ENCODE measurements around the gene COL6A5. TPM values are rescaled to one million over a fixed set of nuclear protein-coding genes. Genes with fewer than 3 reads are reported as not detected.

The COL6A5 gene
- total RNA-seq, 1 experiment from 2014 or later, result not detected

DNA sequence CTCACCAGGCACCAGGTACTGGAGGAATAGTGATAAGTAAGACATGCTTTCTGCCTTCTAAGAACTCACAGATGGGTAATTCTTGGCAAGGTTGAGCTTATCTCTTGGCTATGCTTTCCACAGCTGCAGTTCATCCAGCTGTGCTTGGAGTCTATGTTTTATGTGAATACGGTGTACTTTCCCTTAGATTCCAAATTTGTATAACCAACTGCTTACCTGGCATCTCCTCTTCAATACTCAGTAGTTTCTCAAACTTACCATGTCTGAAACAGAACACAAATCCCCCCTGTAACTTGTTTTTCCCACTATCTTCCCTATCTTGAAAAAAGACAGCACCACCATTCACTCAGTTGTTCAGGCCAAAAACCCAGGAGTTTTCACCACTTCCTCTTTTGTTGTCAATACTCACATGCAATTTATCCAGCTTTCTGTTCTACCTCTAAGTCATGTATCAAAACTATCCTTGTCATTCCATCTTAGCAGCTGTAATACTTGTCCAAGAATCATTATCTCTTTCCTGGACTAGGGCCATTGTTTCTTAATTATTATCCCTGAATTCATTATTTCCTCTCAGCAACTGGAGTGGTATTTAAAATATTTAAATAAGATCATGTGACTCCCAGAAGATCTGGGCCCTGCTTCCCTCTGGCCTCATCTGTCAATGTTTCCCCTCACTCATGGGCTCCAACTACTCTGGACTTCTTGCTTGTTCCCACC lies 32.6 kb downstream of the COL6A5 start:
- Histone ChIP-seq H3K4me1 (ENCODE audit: low read length) (no peaks in the 10 kb centered on the region), H3K27ac (ENCODE audit: low read length) (no peak overlapping the region), H3K27me3 (ENCODE audit: low read length) (no peaks in the 10 kb centered on the region), H4K20me1 (ENCODE audit: insufficient read depth, low read depth, low read length) (no peaks in the 10 kb centered on the region), H3K9ac (ENCODE audit: low read length) (no peak overlapping the region), H3K4me3 (ENCODE audit: low read length) (no peak overlapping the region), H3K36me3 (ENCODE audit: insufficient read depth, low read length) (no peaks in the 10 kb centered on the region), H3K9me2 (replicated peaks; ENCODE audit: insufficient read depth, low read length) (no peaks in the 10 kb centered on the region), H2AFZ (ENCODE audit: low read length) (no peak overlapping the region), H3K79me2 (ENCODE audit: low read length) (no peaks in the 10 kb centered on the region), H3K9me3 (ENCODE audit: low read length) (no peaks in the 10 kb centered on the region), H3K4me2 (ENCODE audit: low read depth, low read length, poor library complexity, severe bottlenecking) (no peak overlapping the region)
- DNase-seq, result no peak

DNA sequence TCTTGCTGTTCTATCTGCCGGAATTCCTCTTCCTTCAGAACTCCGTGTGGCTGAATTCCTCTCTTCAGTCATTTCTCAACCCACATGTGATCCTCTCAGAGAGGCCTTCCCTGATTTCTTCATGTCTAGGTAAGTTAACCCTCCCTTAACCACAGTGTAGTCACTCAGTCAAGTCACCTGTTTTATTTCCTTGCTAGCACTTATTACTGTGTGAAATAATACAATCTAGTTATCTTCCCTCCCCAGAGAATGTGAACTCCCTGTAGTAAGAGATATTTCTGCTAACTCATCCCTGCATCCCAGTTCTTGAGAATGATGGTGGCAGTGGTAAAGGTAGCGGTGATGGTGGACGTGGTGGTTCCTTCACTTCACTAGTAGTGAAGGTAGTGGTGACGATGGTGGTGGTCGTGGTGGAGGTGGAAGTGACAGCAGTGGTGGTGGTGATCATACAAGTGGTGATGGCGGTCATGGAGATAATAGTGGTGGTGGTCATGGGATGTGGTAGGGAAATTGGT lies 33.3 kb downstream of the COL6A5 start:
- Histone ChIP-seq H4K20me1 (ENCODE audit: insufficient read depth, low read depth, low read length) (no peaks in the 10 kb centered on the region), H3K9me2 (replicated peaks; ENCODE audit: insufficient read depth, low read length) (no peaks in the 10 kb centered on the region), H3K9ac (ENCODE audit: low read length) (no peak overlapping the region), H3K36me3 (ENCODE audit: insufficient read depth, low read length) (no peaks in the 10 kb centered on the region), H3K4me2 (ENCODE audit: low read depth, low read length, poor library complexity, severe bottlenecking) (no peak overlapping the region), H3K9me3 (ENCODE audit: low read length) (no peaks in the 10 kb centered on the region), H3K27ac (ENCODE audit: low read length) (no peak overlapping the region), H3K79me2 (ENCODE audit: low read length) (no peaks in the 10 kb centered on the region), H2AFZ (ENCODE audit: low read length) (no peak overlapping the region), H3K4me3 (ENCODE audit: low read length) (no peak overlapping the region), H3K4me1 (ENCODE audit: low read length) (no peaks in the 10 kb centered on the region), H3K27me3 (ENCODE audit: low read length) (no peaks in the 10 kb centered on the region)
- no peak for DNase-seq

DNA sequence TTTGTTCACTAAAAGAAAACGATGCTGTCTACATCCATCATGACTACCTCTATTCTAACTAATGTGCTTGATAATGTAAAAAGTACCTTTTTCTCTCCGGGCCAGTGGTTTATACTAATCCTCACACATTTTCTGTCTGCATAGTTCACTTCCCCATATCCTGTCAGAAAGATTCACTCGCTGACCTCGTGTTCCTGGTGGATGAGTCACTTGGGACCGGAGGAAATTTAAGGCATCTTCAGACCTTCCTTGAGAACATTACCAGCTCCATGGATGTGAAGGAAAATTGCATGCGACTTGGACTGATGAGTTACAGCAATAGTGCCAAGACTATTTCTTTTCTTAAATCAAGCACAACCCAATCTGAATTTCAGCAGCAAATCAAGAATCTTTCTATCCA lies 33.8 kb downstream of the COL6A5 start:
- Histone ChIP-seq H3K27me3 (ENCODE audit: low read length) (no peaks in the 10 kb centered on the region), H2AFZ (ENCODE audit: low read length) (no peak overlapping the region), H3K79me2 (ENCODE audit: low read length) (no peaks in the 10 kb centered on the region), H3K4me2 (ENCODE audit: low read depth, low read length, poor library complexity, severe bottlenecking) (no peak overlapping the region), H4K20me1 (ENCODE audit: insufficient read depth, low read depth, low read length) (no peaks in the 10 kb centered on the region), H3K36me3 (ENCODE audit: insufficient read depth, low read length) (no peaks in the 10 kb centered on the region), H3K9me2 (replicated peaks; ENCODE audit: insufficient read depth, low read length) (no peaks in the 10 kb centered on the region), H3K4me3 (ENCODE audit: low read length) (no peak overlapping the region), H3K9ac (ENCODE audit: low read length) (no peak overlapping the region), H3K27ac (ENCODE audit: low read length) (no peak overlapping the region), H3K9me3 (ENCODE audit: low read length) (no peaks in the 10 kb centered on the region), H3K4me1 (ENCODE audit: low read length) (no peaks in the 10 kb centered on the region)
- no peak for DNase-seq

DNA sequence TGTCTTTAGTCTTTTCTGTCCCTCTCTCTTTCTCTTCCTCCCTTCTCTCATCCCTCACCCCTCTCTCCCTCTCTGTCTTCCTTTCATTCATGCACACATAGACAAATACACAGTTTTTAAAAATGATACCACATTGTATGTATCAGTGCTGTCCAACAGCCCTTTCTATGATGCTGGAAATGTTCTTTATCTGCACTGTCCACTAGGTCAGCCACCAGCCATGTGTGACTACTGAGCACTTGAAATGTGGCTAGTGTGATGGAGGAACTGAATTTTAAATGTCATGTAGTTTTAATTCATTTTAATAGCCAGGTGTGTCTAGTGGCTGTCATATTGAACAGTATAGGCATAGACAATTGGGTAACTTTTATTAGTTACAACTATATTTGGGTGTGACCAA lies 34.9 kb downstream of the COL6A5 start:
- Histone ChIP-seq H3K36me3 (ENCODE audit: insufficient read depth, low read length) (no peaks in the 10 kb centered on the region), H3K9ac (ENCODE audit: low read length) (no peak overlapping the region), H3K79me2 (ENCODE audit: low read length) (no peaks in the 10 kb centered on the region), H2AFZ (ENCODE audit: low read length) (no peak overlapping the region), H3K9me2 (replicated peaks; ENCODE audit: insufficient read depth, low read length) (no peaks in the 10 kb centered on the region), H3K9me3 (ENCODE audit: low read length) (no peaks in the 10 kb centered on the region), H3K4me3 (ENCODE audit: low read length) (no peak overlapping the region), H3K4me1 (ENCODE audit: low read length) (no peaks in the 10 kb centered on the region), H3K27me3 (ENCODE audit: low read length) (no peaks in the 10 kb centered on the region), H3K4me2 (ENCODE audit: low read depth, low read length, poor library complexity, severe bottlenecking) (no peak overlapping the region), H4K20me1 (ENCODE audit: insufficient read depth, low read depth, low read length) (no peaks in the 10 kb centered on the region), H3K27ac (ENCODE audit: low read length) (no peak overlapping the region)
- no peak for DNase-seq

DNA sequence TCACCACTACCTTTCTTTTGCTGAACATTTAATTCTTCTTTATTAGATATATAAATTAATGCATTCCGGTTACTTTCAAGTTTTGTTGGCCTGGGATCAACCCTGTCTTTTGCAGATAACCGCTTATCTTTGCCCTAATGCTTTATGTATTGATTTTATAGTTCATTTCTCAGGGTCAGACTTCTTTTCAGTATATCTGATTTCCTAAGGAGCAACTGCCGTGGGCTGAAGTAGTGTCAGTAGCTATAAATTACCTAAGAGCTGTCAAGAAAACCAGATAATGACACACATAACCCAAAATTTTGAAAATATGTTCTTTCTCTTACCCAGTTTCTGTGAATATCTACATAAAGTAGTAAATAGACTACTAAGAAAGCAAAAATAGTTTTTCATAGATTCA lies 38.0 kb downstream of the COL6A5 start:
- Histone ChIP-seq H3K9me2 (replicated peaks; ENCODE audit: insufficient read depth, low read length) (no peaks in the 10 kb centered on the region), H3K4me3 (ENCODE audit: low read length) (no peak overlapping the region), H3K79me2 (ENCODE audit: low read length) (no peaks in the 10 kb centered on the region), H3K9ac (ENCODE audit: low read length) (no peak overlapping the region), H3K27ac (ENCODE audit: low read length) (no peak overlapping the region), H3K9me3 (ENCODE audit: low read length) (no peaks in the 10 kb centered on the region), H3K4me2 (ENCODE audit: low read depth, low read length, poor library complexity, severe bottlenecking) (no peak overlapping the region), H3K27me3 (ENCODE audit: low read length) (no peaks in the 10 kb centered on the region), H2AFZ (ENCODE audit: low read length) (no peak overlapping the region), H4K20me1 (ENCODE audit: insufficient read depth, low read depth, low read length) (no peaks in the 10 kb centered on the region), H3K36me3 (ENCODE audit: insufficient read depth, low read length) (no peaks in the 10 kb centered on the region), H3K4me1 (ENCODE audit: low read length) (no peaks in the 10 kb centered on the region)
- no peak for DNase-seq

DNA sequence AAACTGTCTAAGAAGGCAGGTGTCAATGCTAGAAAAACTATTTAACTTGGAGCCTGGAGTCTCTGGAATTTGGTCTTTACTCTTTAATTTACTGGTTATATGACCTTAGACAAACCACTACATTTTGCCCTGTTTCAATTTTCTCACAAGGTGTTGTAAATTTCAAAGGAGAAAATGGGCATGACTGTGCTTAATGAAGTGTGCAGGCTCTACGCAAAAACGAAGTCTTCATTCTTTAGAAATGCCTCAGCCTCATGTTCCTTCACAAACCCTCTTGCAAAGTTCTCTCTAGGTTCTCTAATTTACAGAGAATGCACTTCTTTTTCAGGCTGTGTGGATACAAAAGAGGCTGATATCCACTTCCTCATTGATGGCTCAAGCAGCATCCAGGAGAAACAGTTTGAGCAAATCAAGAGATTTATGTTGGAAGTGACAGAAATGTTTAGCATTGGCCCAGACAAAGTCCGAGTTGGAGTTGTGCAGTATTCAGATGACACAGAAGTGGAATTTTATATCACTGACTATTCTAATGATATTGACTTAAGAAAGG lies 39.1 kb downstream of the COL6A5 start:
- H2AFZ ChIP-seq (ENCODE audit: low read length), result no peak overlapping the region
- no peaks in the 10 kb centered on the region for H4K20me1 ChIP-seq (ENCODE audit: insufficient read depth, low read depth, low read length)
- H3K9me2 ChIP-seq (replicated peaks; ENCODE audit: insufficient read depth, low read length), result no peaks in the 10 kb centered on the region
- H3K27ac ChIP-seq (ENCODE audit: low read length), result no peak overlapping the region
- H3K9me3 ChIP-seq (ENCODE audit: low read length), result no peaks in the 10 kb centered on the region
- no peaks in the 10 kb centered on the region for H3K27me3 ChIP-seq (ENCODE audit: low read length)
- no peak for DNase-seq
- H3K79me2 ChIP-seq (ENCODE audit: low read length), result no peaks in the 10 kb centered on the region
- H3K4me3 ChIP-seq (ENCODE audit: low read length), result no peak overlapping the region
- H3K36me3 ChIP-seq (ENCODE audit: insufficient read depth, low read length), result no peaks in the 10 kb centered on the region
- no peaks in the 10 kb centered on the region for H3K4me1 ChIP-seq (ENCODE audit: low read length)
- H3K9ac ChIP-seq (ENCODE audit: low read length), result no peak overlapping the region
- H3K4me2 ChIP-seq (ENCODE audit: low read depth, low read length, poor library complexity, severe bottlenecking), result no peak overlapping the region

DNA sequence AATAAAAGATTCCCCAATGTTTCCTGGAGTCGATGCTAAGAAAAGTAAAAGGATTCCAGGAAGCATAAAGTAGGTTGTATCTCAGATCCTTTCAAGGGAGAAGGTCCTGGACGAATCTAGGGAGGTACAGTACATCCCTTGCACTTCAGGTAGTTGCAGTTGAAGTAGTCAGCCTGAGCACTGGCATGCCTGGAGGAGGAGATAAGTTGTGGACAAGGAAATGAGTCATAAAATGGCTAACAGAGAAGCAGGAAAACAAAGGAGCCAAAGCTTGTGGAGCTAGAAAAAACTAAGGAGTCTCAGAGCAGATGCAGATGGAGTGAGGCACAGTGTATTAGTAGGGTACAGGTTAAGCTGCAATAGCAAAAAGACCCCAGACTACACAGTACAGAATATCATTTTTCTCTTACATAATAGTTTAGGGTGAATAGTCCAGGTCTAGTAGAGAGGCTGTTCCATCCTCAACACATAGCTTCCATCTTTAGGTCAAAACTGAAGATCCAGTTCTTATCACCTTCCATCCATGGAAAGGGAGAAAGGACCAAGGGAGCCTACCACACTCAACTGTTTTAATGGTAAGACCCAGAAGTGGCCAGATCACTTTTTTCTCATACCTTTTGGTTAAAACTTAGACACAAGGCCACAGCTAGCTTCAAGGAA lies 41.3 kb downstream of the COL6A5 start:
- Histone ChIP-seq H3K9me2 (replicated peaks; ENCODE audit: insufficient read depth, low read length) (no peaks in the 10 kb centered on the region), H3K4me2 (ENCODE audit: low read depth, low read length, poor library complexity, severe bottlenecking) (no peak overlapping the region)

DNA sequence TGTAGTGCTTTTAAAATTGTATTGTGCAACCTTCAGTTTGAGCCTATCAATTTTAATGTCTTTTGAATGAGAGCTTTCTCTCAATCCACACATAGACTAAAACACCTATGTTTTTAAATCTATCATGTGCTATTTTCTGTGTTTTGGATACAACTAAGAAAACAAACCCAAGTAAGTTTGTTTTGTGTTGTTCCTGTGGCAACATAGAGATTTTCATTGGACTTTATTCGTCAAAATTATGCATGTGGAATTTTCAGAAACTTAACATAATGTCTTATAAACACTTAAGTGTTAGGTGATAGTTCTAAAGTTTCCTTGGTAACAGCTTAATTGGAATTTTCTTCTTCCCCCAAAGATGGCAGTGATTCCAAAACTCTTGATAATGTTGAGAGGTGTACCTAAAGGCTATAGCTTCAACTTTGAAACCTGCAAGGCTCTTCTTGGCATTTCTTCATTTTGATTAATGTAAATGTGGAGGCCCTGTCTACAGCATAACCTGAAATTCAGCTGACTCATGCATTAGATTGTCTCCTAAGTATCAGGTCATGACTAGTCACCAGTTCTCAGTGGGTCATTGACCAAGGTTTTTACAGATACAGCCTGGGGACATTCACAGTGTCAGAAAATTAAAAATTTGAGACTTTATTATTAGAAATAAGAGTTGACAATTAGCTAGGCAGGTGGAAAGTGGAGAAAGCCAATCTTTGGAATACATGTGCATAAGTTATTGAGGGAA lies 44.4 kb downstream of the COL6A5 start:
- H2AFZ ChIP-seq (ENCODE audit: low read length), result no peak overlapping the region
- no peaks in the 10 kb centered on the region for H3K27me3 ChIP-seq (ENCODE audit: low read length)
- H3K9me2 ChIP-seq (replicated peaks; ENCODE audit: insufficient read depth, low read length), result no peaks in the 10 kb centered on the region
- H3K79me2 ChIP-seq (ENCODE audit: low read length), result no peaks in the 10 kb centered on the region
- no peak overlapping the region for H3K9ac ChIP-seq (ENCODE audit: low read length)
- DNase-seq, result no peak
- H3K4me3 ChIP-seq (ENCODE audit: low read length), result no peak overlapping the region
- H3K27ac ChIP-seq (ENCODE audit: low read length), result no peak overlapping the region
- H3K4me1 ChIP-seq (ENCODE audit: low read length), result no peaks in the 10 kb centered on the region
- no peaks in the 10 kb centered on the region for H4K20me1 ChIP-seq (ENCODE audit: insufficient read depth, low read depth, low read length)
- no peaks in the 10 kb centered on the region for H3K36me3 ChIP-seq (ENCODE audit: insufficient read depth, low read length)
- H3K9me3 ChIP-seq (ENCODE audit: low read length), result no peaks in the 10 kb centered on the region
- H3K4me2 ChIP-seq (ENCODE audit: low read depth, low read length, poor library complexity, severe bottlenecking), result no peak overlapping the region

More for the DNA sequence above, 41.3 kb downstream of the COL6A5 start:
- H3K36me3 ChIP-seq (ENCODE audit: insufficient read depth, low read length), result no peaks in the 10 kb centered on the region
- no peaks in the 10 kb centered on the region for H4K20me1 ChIP-seq (ENCODE audit: insufficient read depth, low read depth, low read length)
- no peaks in the 10 kb centered on the region for H3K4me1 ChIP-seq (ENCODE audit: low read length)
- H3K27me3 ChIP-seq (ENCODE audit: low read length), result no peaks in the 10 kb centered on the region
- H3K9me3 ChIP-seq (ENCODE audit: low read length), result no peaks in the 10 kb centered on the region
- H3K9ac ChIP-seq (ENCODE audit: low read length), result no peak overlapping the region
- no peaks in the 10 kb centered on the region for H3K79me2 ChIP-seq (ENCODE audit: low read length)
- no peak for DNase-seq
- no peak overlapping the region for H3K27ac ChIP-seq (ENCODE audit: low read length)
- no peak overlapping the region for H3K4me3 ChIP-seq (ENCODE audit: low read length)
- H2AFZ ChIP-seq (ENCODE audit: low read length), result no peak overlapping the region
